Measurements from ENCODE around the gene EMILIN2.

GRCh38 chr18:2909431-2910140 is 62.8 kb downstream of the EMILIN2 start:
- no peak for TF ChIP-seq POLR2A (IDR thresholded peaks at IDR 0.05)
- no peak for TF ChIP-seq CTCF (IDR thresholded peaks at IDR 0.05)
- TF ChIP-seq POLR2AphosphoS5 (IDR thresholded peaks at IDR 0.05), result no peak
